Subcutaneous adipose tissue (tissue), 4 donors: ENCODE measurements around the gene SYF2. TPM values are rescaled to one million over a fixed set of nuclear protein-coding genes. Genes with fewer than 3 reads are reported as not detected.

Source experiments
- total RNA-seq, 4 donors: library from RNA; depleted of rRNA; stranded (reverse); fragments of >200 nt; gene quantifications; one replicate each; pipeline ENCODE4 v1.1.0, GENCODE V29; 2016

SYF2 gene
- total RNA-seq, 4 donors from 2014 or later = 47.5 to 81.7 (median 76.4) TPM

Other genes starting within 250 kb of the SYF2 start
- 100 to 1,000 TPM; 101 to 141 (median 129) TPM for gene RSRP1, start 15.0 kb upstream of the SYF2 start, total RNA-seq
- gene RHD, start 40.0 kb upstream of the SYF2 start, total RNA-seq = not detected
- gene TMEM50A, start 105.8 kb upstream of the SYF2 start, total RNA-seq = 100 to 1,000 TPM in 2 of 4 donors, 10 to 100 TPM in 2; 73.8 to 173 (median 92.7) TPM
- not detected for gene RHCE, start 188.3 kb upstream of the SYF2 start, total RNA-seq
- gene MACO1, start 198.4 kb upstream of the SYF2 start, total RNA-seq = 10 to 100 TPM; 13.0 to 19.7 (median 16.3) TPM